HepG2 (cell line): ENCODE data around the gene IRF1. TPM values are rescaled to one million over a fixed set of nuclear protein-coding genes. Genes with fewer than 3 reads are reported as not detected.

Experiments used
- CCDC6 ChIP-seq: sonication (generic); formaldehyde crosslinking; IDR thresholded peaks from 2 replicates; pipeline ENCODE4 v1.8.1; 2022; ENCODE audit warnings: mild to moderate bottlenecking, missing genetic modification reagents, moderate library complexity
- CREB1 ChIP-seq, 2 experiments: fragments of 450-650 bp in 1 of 2; IDR thresholded peaks; 2 replicates each; pipeline ENCODE4 v1.6.1; 2016 to 2017; ENCODE audit warnings: control low read depth in 1 of 2, mild to moderate bottlenecking in 1 of 2, missing compliant biosample characterization in 1 of 2, missing genetic modification characterization in 1 of 2
- GTF3A ChIP-seq: sonication (generic); formaldehyde crosslinking; conservative IDR thresholded peaks from 2 replicates; pipeline ENCODE4 v1.4.0; 2020; ENCODE audit warnings: mild to moderate bottlenecking, missing genetic modification reagents
- JDP2 ChIP-seq: sonication (generic); formaldehyde crosslinking; IDR thresholded peaks from 2 replicates; pipeline ENCODE4 v1.8.1; 2022; ENCODE audit warnings: missing genetic modification reagents, borderline replicate concordance
- KLF11 ChIP-seq: IDR thresholded peaks from 2 replicates; pipeline ENCODE4 v1.6.1; 2016; ENCODE audit warnings: missing compliant biosample characterization
- MBD4 ChIP-seq: IDR thresholded peaks from 2 replicates; pipeline ENCODE4 v1.6.1; 2012; ENCODE audit warnings: low read length, inconsistent platforms, borderline replicate concordance
- MXI1 ChIP-seq: IDR thresholded peaks from 3 replicates; pipeline ENCODE4 v1.6.1; 2012; ENCODE audit warnings: low read depth, low read length, inconsistent platforms, borderline replicate concordance
- NFIB ChIP-seq: sonication (generic); formaldehyde crosslinking; IDR thresholded peaks from 2 replicates; pipeline ENCODE4 v1.9.0; 2021; ENCODE audit warnings: missing genetic modification reagents, mild to moderate bottlenecking, borderline replicate concordance
- RFX5 ChIP-seq: IDR thresholded peaks from 2 replicates; pipeline ENCODE4 v1.6.1; 2011; ENCODE audit warnings: low read depth, low read length, improper control_type of control experiment
- SRF ChIP-seq: IDR thresholded peaks from 2 replicates; pipeline ENCODE4 v1.6.1; 2011; ENCODE audit warnings: mild to moderate bottlenecking, low read depth, low read length, moderate library complexity
- TCF12 ChIP-seq, 2 experiments: fragments of 450-650 bp in 1 of 2; sonication (generic) in 1 of 2; formaldehyde crosslinking in 1 of 2; IDR thresholded peaks; 2 replicates each; pipeline versions ENCODE4 v1.6.1 to v1.8.0; 2017 to 2022; ENCODE audit warnings: antibody characterized with exemption in 1 of 2, mild to moderate bottlenecking in 1 of 2, missing genetic modification reagents in 1 of 2, moderate library complexity in 1 of 2
- TSC22D2 ChIP-seq: sonication (generic); formaldehyde crosslinking; IDR thresholded peaks from 2 replicates; pipeline ENCODE4 v1.5.1; 2020; ENCODE audit warnings: missing genetic modification reagents, mild to moderate bottlenecking, borderline replicate concordance
- ZBTB2 ChIP-seq: sonication (generic); formaldehyde crosslinking; IDR thresholded peaks from 2 replicates; pipeline ENCODE4 v1.8.0; 2022; ENCODE audit warnings: low read depth, missing genetic modification reagents
- ZBTB33 ChIP-seq: sonication (generic); formaldehyde crosslinking; IDR thresholded peaks from 2 replicates; pipeline ENCODE4 v1.4.0; 2020; ENCODE audit warnings: missing genetic modification reagents
- ZMYM4 ChIP-seq: sonication (generic); formaldehyde crosslinking; IDR thresholded peaks from 2 replicates; pipeline ENCODE4 v1.8.1; 2023; ENCODE audit warnings: mild to moderate bottlenecking, missing genetic modification reagents
- ZNF138 ChIP-seq: sonication (generic); formaldehyde crosslinking; IDR thresholded peaks from 2 replicates; pipeline ENCODE4 v1.5.0; 2020; ENCODE audit warnings: mild to moderate bottlenecking, low read depth, missing genetic modification reagents
- ZNF207 ChIP-seq: fragments of 450-650 bp; IDR thresholded peaks from 2 replicates; pipeline ENCODE4 v1.6.1; 2016; ENCODE audit warnings: antibody characterized with exemption, borderline replicate concordance
- ZNF264 ChIP-seq: sonication (generic); formaldehyde crosslinking; IDR thresholded peaks from 2 replicates; pipeline ENCODE4 v1.4.0; 2020; ENCODE audit warnings: missing genetic modification reagents
- ZNF343 ChIP-seq: sonication (generic); formaldehyde crosslinking; IDR thresholded peaks from 2 replicates; pipeline ENCODE4 v1.4.0; 2020; ENCODE audit warnings: mild to moderate bottlenecking, missing genetic modification reagents
- ZNF414 ChIP-seq: sonication (generic); formaldehyde crosslinking; IDR thresholded peaks from 2 replicates; pipeline ENCODE4 v1.5.0; 2020; ENCODE audit warnings: missing genetic modification reagents
- ZNF558 ChIP-seq: sonication (generic); formaldehyde crosslinking; IDR thresholded peaks from 2 replicates; pipeline ENCODE4 v1.9.0; 2022; ENCODE audit warnings: mild to moderate bottlenecking, missing genetic modification reagents, borderline replicate concordance
- ZNF773 ChIP-seq: sonication (generic); formaldehyde crosslinking; IDR thresholded peaks from 2 replicates; pipeline ENCODE4 v1.4.0; 2020; ENCODE audit warnings: missing genetic modification reagents, borderline replicate concordance
- ZNF891 ChIP-seq: sonication (generic); formaldehyde crosslinking; IDR thresholded peaks from 2 replicates; pipeline ENCODE4 v1.5.0; 2020; ENCODE audit warnings: mild to moderate bottlenecking, missing genetic modification reagents
- ZZZ3 ChIP-seq: sonication (generic); formaldehyde crosslinking; IDR thresholded peaks from 2 replicates; pipeline ENCODE4 v1.4.0; 2020; ENCODE audit warnings: missing genetic modification reagents, mild to moderate bottlenecking, borderline replicate concordance
- polyA plus RNA-seq, 8 experiments: library from polyadenylated mRNA; depleted of rRNA in 3 of 8; stranded (reverse) in 7 of 8; unstranded in 1 of 8; fragments of >200 nt; fragmentation: Illumina TruSeq in 4 of 8; extraction: Trizol in 4 of 8; gene quantifications; 2 replicates each; pipeline versions ENCODE4 v1.2.1 to v1.2.3, GENCODE V29; 2011 to 2016; ENCODE audit warnings: low read depth in 4 of 8, missing spikeins in 1 of 8, mixed read lengths in 1 of 8; ENCODE audit not compliant: insufficient read depth in 1 of 8
- total RNA-seq, 5 experiments: library from RNA; depleted of rRNA; stranded (reverse); fragments of >200 nt; fragmentation: Illumina TruSeq; extraction: Trizol; gene quantifications; 2 replicates each; pipeline ENCODE4 v1.2.3, GENCODE V29; 2016; ENCODE audit warnings: low read depth in 1 of 5

The IRF1 gene
- total and polyA plus RNA-seq, 2 of the 13 experiments (the other 11 are each of a cell fraction or from before 2014, with no cell fraction given) = 4.1 to 8.8 TPM

- TF ChIP-seq ZNF773 (CRISPR knock-in tag) (no peak), ZBTB2 (CRISPR knock-in tag) (no peak), MXI1 (0 out of 3 replicates have a peak, but pooled peaks have one; percentile 11), CREB1 (IDR thresholded peaks at IDR 0.05) (no peak), CREB1 (CRISPR knock-in tag; IDR thresholded peaks at IDR 0.05) (no peak; the same call in 1 of the 2 replicates), ZMYM4 (CRISPR knock-in tag) (no peak), TSC22D2 (no peak), ZNF264 (CRISPR knock-in tag) (no peak), ZNF558 (no peak), NFIB (CRISPR knock-in tag) (no peak), TCF12 (IDR thresholded peaks at IDR 0.05) (no peak), TCF12 (CRISPR knock-in tag; IDR thresholded peaks at IDR 0.05) (no peak), JDP2 (CRISPR knock-in tag) (no peak), ZBTB33 (CRISPR knock-in tag) (no peak), KLF11 (CRISPR knock-in tag) (no peak), SRF (peak; percentile 49; the same call in 1 of the 2 replicates), MBD4 (no peak), CCDC6 (CRISPR knock-in tag) (no peak), ZNF891 (CRISPR knock-in tag) (no peak), ZNF207 (no peak), ZZZ3 (CRISPR knock-in tag) (no peak), GTF3A (CRISPR knock-in tag) (no peak), RFX5 (peak; percentile 85), ZNF343 (no peak), ZNF414 (CRISPR knock-in tag) (no peak), ZNF138 (CRISPR knock-in tag) (no peak)
These were observed 23.9 kb downstream of the IRF1 start (continued) for GRCh38 chr5:132466433-132467286.
